ENCODE measurements around the gene ASB2.

ASB2 gene

GRCh38 chr14:94001016-94001415, 24.6 kb upstream of the ASB2 start:
- FAIRE-seq, result no peak

- FAIRE-seq, result no peak
Observed at GRCh38 chr14:94000267-94000666, 23.9 kb upstream of the ASB2 start.

- no peak for FAIRE-seq
Observed at GRCh38 chr14:93999573-93999972, 23.2 kb upstream of the ASB2 start.

- FAIRE-seq, result no peak
Observed at GRCh38 chr14:93998871-93999403, 22.6 kb upstream of the ASB2 start.

- FAIRE-seq, result no peak
Observed at GRCh38 chr14:93997916-93998870, 21.8 kb upstream of the ASB2 start.

GRCh38 chr14:93997082-93997481, 20.7 kb upstream of the ASB2 start, which contains the start of gene CCDC197:
Gene CCDC197, plus strand, starts transcription at chr14:93997301. Its CDS starts 831 bp downstream, at chr14:93998132.
- no peak for FAIRE-seq

- FAIRE-seq, result no peak
Observed at GRCh38 chr14:93996130-93996695, 19.8 kb upstream of the ASB2 start.

- no peak for FAIRE-seq
Observed at GRCh38 chr14:93994919-93995682, 18.7 kb upstream of the ASB2 start.

GRCh38 chr14:93993382-93993781, 17.0 kb upstream of the ASB2 start:
- no peak for FAIRE-seq

- no peak for FAIRE-seq
Observed at GRCh38 chr14:93991649-93992048, 15.3 kb upstream of the ASB2 start.

GRCh38 chr14:93991212-93991611, 14.8 kb upstream of the ASB2 start:
- FAIRE-seq, result no peak

GRCh38 chr14:93989939-93990338, 13.6 kb upstream of the ASB2 start:
- no peak for FAIRE-seq

- FAIRE-seq, result no peak
Observed at GRCh38 chr14:93987815-93988476, 11.6 kb upstream of the ASB2 start.

- FAIRE-seq, result no peak
Observed at GRCh38 chr14:93987376-93987775, 11.0 kb upstream of the ASB2 start.

- FAIRE-seq, result no peak
Observed at GRCh38 chr14:93986955-93987354, 10.6 kb upstream of the ASB2 start.

GRCh38 chr14:93984987-93985410, 8.6 kb upstream of the ASB2 start:
- no peak for FAIRE-seq

- FAIRE-seq, result no peak
Observed at GRCh38 chr14:93984070-93984469, 7.7 kb upstream of the ASB2 start.

GRCh38 chr14:93982230-93983007, 6.0 kb upstream of the ASB2 start:
- no peak for FAIRE-seq

- FAIRE-seq, result no peak
Observed at GRCh38 chr14:93981316-93982229, 5.2 kb upstream of the ASB2 start.

GRCh38 chr14:93980456-93981201, 4.3 kb upstream of the ASB2 start:
- FAIRE-seq, result no peak
